Transverse colon (tissue), 4 donors: Measurements from ENCODE around the gene CMTM4.

Experiments used
- CTCF ChIP-seq, 5 experiments: fragments of 200-600 bp in 3 of 5; fragments of 450-650 bp in 2 of 5; sonication (generic) in 3 of 5; IDR thresholded peaks; 1 replicate in 2 of 5; 2 replicates in 3 of 5; pipeline ENCODE4 v1.5.1; 2016 to 2017; ENCODE audit warnings: antibody characterized with exemption in 5 of 5, inconsistent platforms in 3 of 5, mild to moderate bottlenecking in 2 of 5, moderate library complexity in 1 of 5
- EP300 ChIP-seq: sonication (generic); formaldehyde crosslinking; IDR thresholded peaks from one replicate; pipeline ENCODE4 v1.6.1; 2017; ENCODE audit warnings: antibody characterized with exemption, low read depth
- POLR2A ChIP-seq: fragments of 450-650 bp; IDR thresholded peaks from one replicate; pipeline ENCODE4 v1.6.1; 2016; ENCODE audit warnings: antibody characterized with exemption, mild to moderate bottlenecking, moderate library complexity
- POLR2AphosphoS5 ChIP-seq, 3 donors: sonication (generic); formaldehyde crosslinking; IDR thresholded peaks; one replicate each; pipeline ENCODE4 v1.6.1; 2016; ENCODE audit warnings: antibody characterized with exemption in 3 of 3

GRCh38 chr16:66695935-66696668 lies 441 bp downstream of the CMTM4 start:
- TF ChIP-seq CTCF (IDR thresholded peaks at IDR 0.05) (peak in 1 of 5 experiments; percentile 3), POLR2AphosphoS5 (IDR thresholded peaks at IDR 0.05) (peak; percentile 19 to 62 (median 59)), POLR2A (peak; percentile 69), EP300 (no peak)
